Fibroblast of peridontal ligament (primary cell): ENCODE measurements around the gene ENPP3.

Experiments
- DNase-seq: peaks from one replicate; pipeline ENCODE4 v3.0.0-alpha.2; 2010; ENCODE audit errors: extremely low read depth

The ENPP3 gene

DNA sequence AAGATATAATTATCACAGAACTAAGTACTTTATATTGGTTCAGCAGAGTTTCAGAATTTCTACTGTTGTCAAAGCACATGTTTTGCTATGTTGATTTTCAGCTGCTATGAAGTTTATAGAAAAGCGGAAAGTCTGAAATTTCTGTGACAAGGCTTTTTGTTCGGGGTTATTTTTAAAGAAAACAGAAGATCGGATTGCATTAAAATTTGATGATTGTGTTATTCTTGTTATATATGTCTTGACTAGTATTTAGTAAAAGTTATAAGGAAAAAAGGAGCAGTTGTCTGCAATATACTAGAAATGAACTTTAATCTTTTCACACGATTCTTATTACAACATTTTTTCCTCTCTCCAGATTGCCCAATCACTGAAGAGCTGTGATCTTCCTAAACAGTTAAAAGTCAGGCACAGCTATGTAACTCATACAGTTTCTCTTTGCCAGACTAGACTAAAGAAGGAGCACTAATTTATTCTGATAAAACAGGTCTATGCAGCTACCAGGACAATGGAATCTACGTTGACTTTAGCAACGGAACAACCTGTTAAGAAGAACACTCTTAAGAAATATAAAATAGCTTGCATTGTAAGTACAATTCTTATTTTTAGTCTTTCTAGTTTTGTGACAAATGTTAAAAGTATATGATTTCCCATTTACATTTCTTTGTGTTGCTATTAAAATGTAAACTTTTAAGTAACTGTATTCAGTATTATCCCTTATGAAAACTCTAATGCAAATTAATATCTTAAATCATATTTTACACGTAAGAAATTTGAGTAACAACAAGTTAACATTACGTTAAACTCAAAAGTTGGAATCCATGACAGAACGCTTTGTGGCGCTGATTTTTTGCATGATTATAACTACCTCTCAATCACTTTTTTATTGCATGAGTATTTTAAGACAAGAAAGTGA, at the start of gene ENPP3:
Gene ENPP3, plus strand, starts transcription at position 423 of the 913 bp plus-strand sequence. Its CDS starts 83 bp downstream, at position 506.
- DNase-seq: peak; percentile 67

DNA sequence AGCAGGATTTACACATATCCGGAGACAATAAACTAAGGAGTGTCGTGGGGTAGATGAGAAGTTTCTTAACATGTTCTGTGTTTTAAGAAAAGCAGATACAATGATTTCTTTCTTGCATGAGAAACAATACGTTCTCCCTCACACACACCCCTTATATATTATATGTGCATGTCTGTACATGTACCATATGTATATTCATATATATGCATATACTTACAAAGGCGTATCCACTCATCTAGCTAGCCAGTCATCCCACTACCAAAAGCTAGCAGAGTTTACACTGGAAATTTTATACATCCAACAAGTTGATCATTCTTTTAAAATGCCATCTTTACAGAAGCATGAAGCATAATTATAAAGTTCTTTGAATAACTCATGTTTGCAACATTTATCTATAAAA, 49.2 kb upstream of the ENPP3 start:
- DNase-seq: no peak

DNA sequence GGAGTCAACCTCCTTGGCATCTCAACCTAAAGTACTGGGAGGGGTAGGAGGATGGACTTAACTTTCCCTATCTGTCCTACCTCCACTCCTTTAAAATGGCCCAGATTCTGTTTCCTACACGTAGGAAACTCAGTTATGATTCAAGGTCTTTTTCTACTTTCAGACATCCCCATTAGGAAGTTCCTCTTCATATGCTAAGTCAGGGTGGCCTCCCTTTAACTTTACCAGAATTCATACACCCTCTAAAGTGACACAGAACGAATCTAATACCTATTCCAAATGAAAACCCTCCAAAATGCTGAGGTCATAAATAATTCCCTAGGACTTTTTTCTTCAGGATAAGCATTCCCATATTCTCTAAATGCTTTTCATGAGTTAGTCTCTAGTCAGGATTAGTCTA, 48.5 kb upstream of the ENPP3 start:
- DNase-seq: no peak

DNA sequence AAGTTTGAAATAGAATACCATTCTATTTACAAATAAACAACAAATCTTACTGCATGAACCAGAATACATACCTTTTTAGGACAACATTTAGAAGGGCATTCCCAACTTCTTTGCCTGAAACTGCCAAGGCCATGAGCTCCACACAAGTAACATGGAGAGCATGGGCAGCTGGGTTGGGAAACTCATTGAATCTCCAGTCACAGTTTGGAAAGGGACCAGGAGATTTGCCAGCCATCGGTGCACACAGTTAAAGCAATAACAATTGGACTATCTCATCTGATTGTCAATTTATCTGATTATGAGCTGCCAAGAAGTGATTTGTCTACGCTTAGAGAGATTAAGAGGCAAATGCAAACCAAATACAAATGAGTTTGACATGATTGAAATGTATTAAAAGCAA, 44.2 kb upstream of the ENPP3 start:
- DNase-seq: no peak

DNA sequence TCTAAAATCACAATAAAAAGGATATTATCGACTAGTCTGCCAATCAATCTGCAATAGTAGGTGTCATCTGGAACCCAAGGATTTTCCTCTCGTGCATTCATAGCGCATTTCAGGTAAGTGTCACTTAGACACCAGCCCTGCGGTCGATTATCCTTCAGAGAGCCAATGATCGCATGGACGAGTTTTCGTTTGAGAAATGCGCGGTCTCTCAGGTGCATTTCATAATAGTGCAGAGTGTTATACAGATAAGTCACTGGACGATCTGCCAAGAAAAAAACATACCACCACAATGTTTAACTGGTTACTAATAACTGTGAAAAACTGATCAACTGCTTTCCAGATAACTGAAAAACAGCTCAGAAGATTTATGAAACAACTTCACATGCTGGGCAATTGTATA, 43.0 kb upstream of the ENPP3 start:
- no peak for DNase-seq

DNA sequence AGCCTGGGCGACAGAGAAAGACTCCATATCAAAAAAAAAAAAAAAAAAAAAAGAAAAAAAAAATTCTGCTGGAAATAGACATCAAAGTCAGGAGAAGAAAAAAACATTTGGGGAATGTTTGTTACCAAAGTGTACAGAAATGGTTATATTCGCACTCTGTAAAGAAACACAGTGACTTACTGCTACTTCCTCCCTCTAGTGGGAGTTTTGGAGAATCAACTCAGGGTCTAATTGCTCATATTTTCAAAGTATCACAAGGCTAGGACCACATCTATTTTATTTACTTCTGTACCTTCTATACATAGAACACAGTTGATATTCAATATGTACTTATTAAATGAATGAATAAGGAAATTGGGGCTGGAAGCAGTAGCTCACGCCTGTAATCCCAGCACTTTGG, 39.7 kb upstream of the ENPP3 start:
- peak; percentile 5 for DNase-seq

DNA sequence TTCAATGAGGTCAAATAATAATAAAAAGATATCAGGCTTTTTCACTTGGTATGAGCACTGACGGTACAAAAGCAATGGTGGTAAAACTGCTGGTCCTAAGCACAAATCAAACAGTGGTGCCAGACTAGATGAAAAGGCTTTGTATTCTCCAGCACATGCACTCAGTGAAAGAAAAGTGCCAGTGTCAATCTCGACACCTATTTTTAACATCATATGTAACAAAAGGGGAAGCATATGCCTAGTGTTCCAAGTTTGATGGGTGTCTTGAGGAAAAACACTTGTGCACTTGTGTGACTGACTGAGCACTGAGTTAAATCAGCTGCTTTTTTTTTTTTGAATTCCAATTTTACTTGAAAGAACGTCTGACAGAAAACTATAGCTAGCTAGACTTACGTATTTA, 36.4 kb upstream of the ENPP3 start:
- no peak for DNase-seq

DNA sequence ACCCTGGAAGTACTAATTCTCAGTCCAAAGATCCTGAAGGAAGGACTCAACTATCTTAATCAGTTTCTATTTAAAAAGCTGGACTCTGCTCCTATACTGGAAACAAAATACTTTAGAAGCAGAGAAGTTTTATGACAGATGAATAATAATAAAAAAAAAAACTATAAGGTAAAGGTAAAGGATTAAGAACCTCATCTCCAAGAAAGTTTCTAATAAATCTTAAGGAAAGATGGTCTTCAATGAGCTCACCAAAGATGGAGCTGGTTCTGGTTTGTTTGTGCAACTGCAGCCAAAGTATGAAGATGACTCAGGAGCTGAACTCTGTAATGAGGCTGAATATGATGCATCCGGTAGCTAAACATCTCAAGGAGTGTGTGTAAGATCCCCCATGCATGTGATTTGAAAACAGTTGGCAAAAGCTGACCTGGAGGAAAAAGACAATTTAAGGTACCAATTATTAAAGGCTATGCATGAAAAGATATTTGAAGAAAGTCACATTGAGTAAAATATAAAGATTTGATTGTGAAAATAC, 34.3 kb upstream of the ENPP3 start:
- DNase-seq: peak; percentile 93

DNA sequence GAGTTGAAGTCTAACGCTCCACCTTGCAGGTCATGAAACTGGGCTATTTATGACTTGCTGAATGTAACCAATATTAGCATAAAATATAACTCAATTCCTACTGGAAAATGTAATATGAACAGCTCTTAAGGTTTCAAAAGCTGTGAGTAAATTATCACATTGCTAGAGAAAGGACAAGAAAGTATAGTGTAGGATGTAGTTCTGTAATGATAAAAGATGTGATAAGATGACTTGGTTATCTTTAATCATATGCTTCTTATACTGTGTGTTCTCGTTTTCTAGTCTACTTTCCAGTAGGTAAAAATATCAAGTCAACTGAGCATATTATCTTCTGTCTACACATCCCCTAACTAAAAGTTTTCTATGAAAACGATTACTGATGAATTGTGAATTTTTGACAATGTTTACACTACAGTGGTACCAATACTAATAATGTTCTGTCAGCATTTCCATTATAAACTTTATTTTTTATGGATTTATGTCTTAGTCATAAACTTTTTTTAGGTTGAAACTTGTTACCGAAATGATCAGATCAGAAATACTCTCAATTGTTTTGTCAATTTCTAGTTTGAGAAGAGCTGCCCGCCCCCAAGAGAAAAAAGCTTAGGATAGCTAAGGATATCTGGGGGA, 23.7 kb upstream of the ENPP3 start:
- no peak for DNase-seq

DNA sequence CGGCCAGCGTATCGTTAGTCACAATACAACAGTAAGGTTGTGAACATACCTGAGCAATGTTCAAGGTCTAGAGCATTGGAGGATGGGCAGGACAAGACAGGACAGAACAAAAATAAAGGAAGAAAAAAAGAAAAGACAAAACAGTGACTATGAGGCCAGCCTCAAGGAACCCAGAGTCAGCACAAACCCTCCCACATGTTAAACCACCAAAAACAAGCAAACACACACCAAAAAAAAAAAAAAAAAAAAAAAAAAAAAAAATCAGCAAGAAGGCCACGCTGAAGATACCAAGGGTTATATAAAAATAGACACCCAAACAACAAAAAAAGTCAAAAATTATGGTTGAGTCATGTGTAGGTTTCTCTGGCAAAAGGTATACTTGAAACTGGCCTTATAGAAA, 21.8 kb upstream of the ENPP3 start:
- no peak for DNase-seq

DNA sequence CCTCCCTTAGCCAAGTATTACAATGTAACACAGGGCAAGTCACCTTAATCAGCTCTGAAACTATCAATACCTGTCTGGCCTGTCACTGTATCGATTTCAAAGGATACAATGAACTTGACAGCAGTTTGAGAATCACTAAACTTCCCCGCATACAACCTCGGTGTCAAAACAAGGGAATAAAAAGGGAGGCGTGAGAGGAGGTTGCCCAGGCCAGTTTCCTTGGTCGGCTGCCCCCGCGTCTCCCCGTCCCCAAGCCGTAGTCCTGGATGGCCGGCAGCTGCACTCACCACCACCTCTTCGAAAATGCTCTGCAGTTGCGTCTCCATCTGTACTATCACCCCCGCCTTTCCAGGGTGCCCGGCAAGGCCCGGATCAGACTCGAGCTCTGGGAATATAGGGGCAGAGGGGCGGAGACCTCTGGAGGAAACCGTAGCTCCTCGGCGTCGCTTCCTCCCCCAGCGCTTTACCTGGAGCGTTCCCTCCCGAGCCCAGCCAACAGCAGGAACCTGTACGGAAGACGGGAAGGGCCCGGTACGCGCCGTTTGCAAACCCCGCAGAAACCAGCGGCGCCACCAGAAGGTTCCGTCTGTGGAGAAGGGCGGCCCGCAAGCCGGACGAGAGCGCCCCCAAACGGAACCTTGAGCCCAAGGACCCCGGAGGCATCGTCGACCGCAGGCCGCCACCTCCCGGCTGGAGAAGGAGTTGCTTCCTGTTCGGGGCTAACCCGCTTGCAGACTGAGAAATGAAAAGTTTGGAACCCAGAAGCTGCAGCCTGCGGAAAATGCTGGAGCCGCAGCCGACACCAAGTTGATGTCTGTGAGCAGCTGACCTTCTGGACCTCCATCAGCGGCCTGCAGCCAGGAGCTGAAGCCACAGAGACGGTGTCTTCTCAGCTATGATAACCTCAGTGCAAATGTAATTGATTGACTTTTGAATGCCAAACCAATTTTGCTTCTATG, 9.1 kb upstream of the ENPP3 start, which contains the start of gene MED23:
Gene MED23, minus strand, starts transcription at position 519 of the 959 bp plus-strand sequence. Its CDS starts 193 bp downstream, at position 326.
- peak; percentile 93 for DNase-seq

DNA sequence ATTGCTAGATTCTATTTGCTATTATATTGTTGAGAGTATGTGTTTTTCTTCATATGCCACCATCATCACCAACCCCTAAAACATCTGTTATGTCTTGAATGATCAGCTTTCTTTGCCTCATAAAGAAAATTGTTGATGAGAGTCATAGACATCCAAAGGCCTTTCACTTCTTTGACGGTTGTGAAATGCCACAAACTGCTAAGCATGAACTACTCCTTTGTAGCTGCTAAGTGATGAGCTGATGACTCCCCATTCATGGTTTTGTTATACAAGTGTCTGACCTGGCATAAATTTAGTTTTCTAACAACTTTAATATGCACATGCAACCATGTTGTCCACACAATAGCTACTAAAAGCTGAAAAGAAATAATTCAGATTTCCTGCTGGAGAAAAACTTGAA, 8.4 kb upstream of the ENPP3 start:
- peak; percentile 22 for DNase-seq

DNA sequence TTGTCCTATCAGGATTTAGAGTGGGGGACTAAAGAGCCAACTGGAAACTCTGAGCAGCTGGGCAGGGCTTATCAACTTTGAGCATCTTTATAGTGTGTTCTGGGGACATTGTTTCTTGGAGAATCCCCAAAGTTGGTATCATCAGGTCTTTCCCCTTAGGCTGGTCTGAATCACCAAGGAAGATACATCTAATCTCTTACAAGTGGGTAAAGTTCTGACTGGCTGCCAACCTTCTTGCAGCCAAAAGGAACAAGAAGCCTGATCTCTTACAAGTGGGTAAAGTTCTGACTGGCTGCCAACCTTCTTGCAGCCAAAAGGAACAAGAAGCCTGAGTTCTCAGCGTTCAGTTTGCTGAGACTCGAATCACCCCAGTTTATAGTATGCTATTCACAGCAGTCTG, 7.5 kb upstream of the ENPP3 start:
- peak; percentile 7 for DNase-seq

DNA sequence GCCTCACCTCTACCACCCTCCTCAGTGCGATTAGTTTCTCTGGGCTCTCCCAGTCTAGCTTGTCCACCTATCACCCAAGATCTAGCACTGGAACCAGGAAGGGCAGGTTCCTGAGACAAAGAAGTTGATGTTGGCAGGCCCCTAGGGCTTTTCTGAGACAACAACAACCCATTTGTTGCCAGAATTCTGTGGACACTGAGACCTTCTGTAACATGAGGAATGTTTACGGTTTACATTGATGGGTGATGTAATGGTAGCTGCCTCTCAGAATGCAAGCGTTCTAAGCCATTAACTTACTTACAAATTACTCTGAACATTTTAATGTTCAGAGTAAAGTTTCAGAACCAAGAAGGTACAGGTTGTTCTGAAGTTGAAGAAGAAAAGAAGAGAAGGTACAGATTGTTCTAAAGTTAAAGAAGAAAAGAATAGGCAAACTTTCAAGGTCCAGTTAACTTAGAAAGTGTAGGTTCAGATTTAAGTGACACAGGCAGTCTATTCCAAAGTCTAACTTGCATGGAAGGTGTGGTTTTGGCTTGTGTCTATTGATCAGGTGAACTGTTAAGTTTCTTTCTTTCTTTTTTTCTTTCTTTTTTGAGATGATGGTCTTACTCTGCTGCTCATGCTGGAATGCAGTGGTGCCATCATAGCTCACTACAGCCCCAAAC, 5.3 kb upstream of the ENPP3 start:
- DNase-seq: no peak

DNA sequence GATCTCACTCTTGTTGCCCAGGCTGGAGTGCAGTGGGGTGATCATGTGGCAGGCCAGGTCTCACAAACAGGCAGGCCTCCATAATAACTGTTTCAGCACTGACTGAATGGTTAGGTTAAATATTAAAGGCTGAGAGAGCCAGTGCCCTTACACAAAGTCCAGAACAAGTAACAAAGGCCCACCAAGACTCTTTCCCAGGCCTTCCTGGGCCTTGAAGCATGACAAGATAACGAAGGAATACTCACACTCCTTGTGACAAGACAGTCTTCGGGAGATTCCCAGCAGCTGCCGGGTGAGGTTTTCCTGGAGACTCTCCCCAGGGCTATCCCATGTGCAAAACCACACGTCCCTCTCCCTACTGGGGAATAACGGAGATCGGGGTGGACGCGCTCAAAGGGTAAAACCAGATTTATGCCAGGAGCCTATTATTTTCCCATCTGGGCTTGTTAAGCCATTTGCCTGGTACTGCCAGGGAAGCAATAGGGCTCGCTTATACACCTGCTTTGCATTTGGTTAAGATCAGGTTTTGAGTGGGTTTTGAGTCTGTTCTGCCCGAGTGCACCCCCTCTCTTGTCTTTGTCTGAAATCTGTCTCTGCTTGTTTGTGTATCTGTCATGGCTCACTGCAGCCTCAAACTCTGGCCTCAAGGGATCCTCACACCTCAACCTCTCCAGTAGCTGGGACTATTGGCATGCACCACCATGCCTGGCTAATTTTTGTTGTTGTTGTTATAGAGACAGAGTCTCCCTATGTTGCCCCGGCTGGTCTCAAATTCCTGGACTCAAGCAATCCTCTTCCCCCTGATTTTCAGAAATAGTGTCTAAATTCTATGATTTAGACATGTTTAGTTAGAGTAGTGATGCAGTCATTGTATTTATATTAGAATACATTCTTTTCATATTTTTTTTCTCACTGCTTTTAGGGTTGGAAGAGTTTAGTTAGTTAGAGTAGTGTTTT, 1.4 kb upstream of the ENPP3 start:
- no peak for DNase-seq

DNA sequence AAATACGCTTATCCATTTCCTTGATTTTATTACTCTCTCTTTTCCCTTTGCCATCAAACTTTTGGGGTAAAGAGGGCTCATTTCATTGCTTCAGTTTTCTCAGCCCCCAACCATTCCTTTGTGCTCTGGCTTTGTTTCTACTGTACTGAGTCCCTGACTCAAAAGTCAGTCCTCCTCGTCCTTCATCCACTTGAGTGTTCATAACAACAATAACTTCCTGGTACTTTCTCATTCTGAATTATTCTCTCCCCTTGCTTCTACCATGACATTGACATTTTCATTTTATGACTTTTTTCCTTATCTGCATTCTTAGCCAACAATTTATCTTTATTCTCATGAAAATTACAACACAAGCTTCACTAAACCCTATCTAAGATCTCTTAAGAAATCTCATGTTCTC, 911 bp downstream of the ENPP3 start:
- no peak for DNase-seq

DNA sequence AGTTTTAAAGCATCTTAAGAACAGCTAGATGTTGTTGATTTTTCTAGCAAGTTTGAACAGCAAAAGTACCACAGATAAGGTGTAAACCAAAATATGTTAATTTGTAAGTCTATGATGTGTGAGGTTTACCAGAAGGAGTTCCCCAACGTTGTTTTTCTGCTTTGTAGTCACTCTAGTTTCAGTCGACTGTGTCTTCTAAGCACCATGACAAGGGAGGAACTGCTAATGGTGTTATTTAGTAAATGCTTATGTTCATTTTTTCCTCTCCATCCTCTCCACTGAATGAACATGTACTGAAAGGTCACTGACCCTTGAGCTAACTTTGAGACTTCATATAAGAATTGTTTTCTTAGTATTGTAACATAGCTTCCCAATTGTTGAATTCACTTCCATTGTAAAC, 3.0 kb downstream of the ENPP3 start:
- DNase-seq: no peak

DNA sequence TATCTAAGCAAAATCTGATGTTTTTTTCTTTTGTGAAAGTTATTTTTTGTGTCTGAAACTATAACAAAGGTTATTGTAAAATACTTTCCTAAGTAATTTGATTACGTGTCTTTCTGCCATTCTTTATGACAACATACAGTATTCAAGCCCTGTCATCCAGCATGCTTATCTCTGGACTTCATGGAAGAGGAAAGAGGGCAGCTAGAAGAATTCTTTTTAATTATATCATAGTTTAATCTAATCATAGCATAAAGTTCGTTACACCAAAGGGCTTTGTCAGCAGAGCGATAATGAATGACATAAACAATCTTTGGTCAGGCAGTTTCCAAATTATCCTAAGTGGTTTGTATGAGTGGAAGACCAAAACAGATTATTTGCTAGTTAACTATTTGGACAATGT, 3.5 kb downstream of the ENPP3 start:
- DNase-seq: no peak

DNA sequence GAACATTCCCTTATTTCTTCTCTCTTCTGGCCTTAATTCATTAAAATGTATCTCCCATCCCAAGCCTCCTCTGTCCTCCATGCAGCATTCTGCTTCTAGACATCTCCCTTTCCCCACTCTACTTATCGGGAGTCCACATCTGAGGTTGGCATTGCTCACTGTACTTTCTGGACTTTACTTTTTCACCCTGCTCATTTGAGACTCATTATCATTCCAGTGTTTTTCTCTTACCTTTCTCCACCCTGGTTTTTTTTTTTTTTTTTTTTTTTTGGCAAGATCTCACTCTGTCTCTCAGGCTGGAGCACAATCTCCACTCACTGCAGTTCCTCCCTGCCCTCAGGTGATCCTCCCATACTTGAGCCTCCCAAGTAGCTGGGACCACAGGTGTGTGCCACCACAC, 4.5 kb downstream of the ENPP3 start:
- no peak for DNase-seq

DNA sequence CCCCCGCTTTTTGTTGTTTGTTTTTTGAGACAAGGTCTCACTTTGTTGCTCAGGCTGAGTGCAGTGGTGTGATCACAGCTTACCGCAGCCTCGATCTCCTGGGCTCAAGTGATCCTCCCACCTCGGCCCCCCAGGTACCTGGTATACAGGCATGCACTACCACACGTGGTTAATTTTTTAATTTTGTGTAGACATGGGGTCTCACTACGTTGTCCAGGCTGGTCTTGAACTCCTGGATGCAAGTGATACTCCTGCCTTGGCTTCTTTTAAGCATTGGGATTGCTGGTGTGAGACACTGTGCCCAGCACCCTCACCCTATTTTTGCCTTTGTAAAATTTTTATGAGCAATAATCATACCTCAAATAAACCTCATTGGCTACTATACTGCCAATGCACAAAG, 5.5 kb downstream of the ENPP3 start:
- no peak for DNase-seq
